IMR-90 (cell line): ENCODE measurements around the gene ERGIC1. TPM values are rescaled to one million over a fixed set of nuclear protein-coding genes. Genes with fewer than 3 reads are reported as not detected.

Experiments used
- ATAC-seq: fragments of 200-7000 bp; cut with Tn5 transposase; 2 replicates; pipeline ENCODE4 v1.9.1; 2020; ENCODE audit warnings: low read depth, mild to moderate bottlenecking, moderate library complexity
- BruUV-seq: library from RNA; stranded (reverse); fragments of 400-500 nt; replicated peaks from 2 replicates; lab custom pipeline; 2021; lab: Mats Ljungman, UMichigan
- CTCF ChIA-PET: fragments of 300-600 bp; formaldehyde crosslinking; extraction: SDS; loops from one replicate; lab custom pipeline; 2021; ENCODE audit warnings: antibody characterized with exemption; lab: Yijun Ruan, JAX
- POLR2A ChIA-PET: fragments of 300-600 bp; sonication (Branson Sonifier 250); formaldehyde crosslinking; loops from one replicate; lab custom pipeline; 2022; ENCODE audit warnings: antibody characterized with exemption; ENCODE audit not compliant: unreplicated experiment; lab: Charles Lee
- DNase-seq: peaks from one replicate; pipeline ENCODE4 v3.0.0; 2013
- H2AFZ ChIP-seq: replicated peaks from 2 replicates; pipeline ENCODE3; 2013; ENCODE audit warnings: low read length, mild to moderate bottlenecking; ENCODE audit not compliant: poor library complexity
- H2AK5ac ChIP-seq: 2 replicates; pipeline ENCODE4 v1.6.1; 2013; ENCODE audit warnings: low read depth, low read length, inconsistent platforms
- H2AK9ac ChIP-seq: replicated peaks from 2 replicates; pipeline ENCODE3; 2013; ENCODE audit warnings: mild to moderate bottlenecking, low read depth, low read length, moderate library complexity; ENCODE audit not compliant: poor library complexity
- H2BK120ac ChIP-seq: 2 replicates; pipeline ENCODE4 v1.6.1; 2013; ENCODE audit warnings: low read depth, low read length, inconsistent platforms
- H2BK15ac ChIP-seq: 3 replicates; pipeline ENCODE4 v1.6.1; 2013; ENCODE audit warnings: low read depth, low read length, inconsistent platforms
- H2BK20ac ChIP-seq: 2 replicates; pipeline ENCODE4 v1.6.1; 2013; ENCODE audit warnings: low read depth, mild to moderate bottlenecking, inconsistent platforms, low read length, moderate library complexity
- H2BK5ac ChIP-seq: 2 replicates; pipeline ENCODE4 v1.6.1; 2013; ENCODE audit warnings: mild to moderate bottlenecking, low read depth, low read length, inconsistent platforms; ENCODE audit not compliant: poor library complexity, severe bottlenecking
- H3K14ac ChIP-seq: replicated peaks from 2 replicates; pipeline ENCODE4 v1.6.1; 2013; ENCODE audit warnings: low read depth, low read length, inconsistent platforms
- H3K18ac ChIP-seq: 2 replicates; pipeline ENCODE4 v1.6.1; 2013; ENCODE audit warnings: low read depth, low read length, control low read depth
- H3K23ac ChIP-seq: 2 replicates; pipeline ENCODE4 v1.6.1; 2013; ENCODE audit warnings: low read depth, low read length, inconsistent platforms
- H3K27ac ChIP-seq: 2 replicates; pipeline ENCODE4 v1.5.1; 2013; ENCODE audit warnings: mild to moderate bottlenecking, control low read depth, low read length; ENCODE audit not compliant: insufficient read depth
- H3K27me3 ChIP-seq: 2 replicates; pipeline ENCODE4 v1.6.1; 2013; ENCODE audit warnings: low read length; ENCODE audit not compliant: control insufficient read depth, insufficient read depth
- H3K36me3 ChIP-seq: 2 replicates; pipeline ENCODE4 v1.6.1; 2013; ENCODE audit warnings: low read length, mixed read lengths; ENCODE audit not compliant: control insufficient read depth, insufficient read depth
- H3K4ac ChIP-seq: 2 replicates; pipeline ENCODE4 v1.6.1; 2013; ENCODE audit warnings: low read depth, low read length, inconsistent platforms
- H3K4me1 ChIP-seq: 2 replicates; pipeline ENCODE4 v1.6.1; 2013; ENCODE audit warnings: low read length, mixed read lengths; ENCODE audit not compliant: control insufficient read depth, insufficient read depth
- H3K4me2 ChIP-seq: 2 replicates; pipeline ENCODE4 v1.6.1; 2013; ENCODE audit warnings: low read depth, mild to moderate bottlenecking, control low read depth, low read length, moderate library complexity
- H3K4me3 ChIP-seq: 2 replicates; pipeline ENCODE4 v1.5.1; 2013; ENCODE audit warnings: low read depth, mild to moderate bottlenecking, control low read depth, low read length, moderate library complexity; ENCODE audit not compliant: insufficient read depth
- H3K56ac ChIP-seq: 2 replicates; pipeline ENCODE4 v1.6.1; 2013; ENCODE audit warnings: low read length, inconsistent platforms; ENCODE audit not compliant: insufficient read depth; ENCODE audit errors: extremely low read depth
- H3K79me1 ChIP-seq, 2 experiments: 2 replicates each; pipeline ENCODE4 v1.6.1; 2013; ENCODE audit warnings: low read length in 2 of 2, inconsistent platforms in 1 of 2, low read depth in 1 of 2
- H3K9ac ChIP-seq: 2 replicates; pipeline ENCODE4 v1.6.1; 2013; ENCODE audit warnings: low read depth, low read length, control low read depth
- H3K9me1 ChIP-seq: 2 replicates; pipeline ENCODE4 v1.6.1; 2013; ENCODE audit warnings: low read length, inconsistent platforms; ENCODE audit not compliant: insufficient read depth
- H3K9me3 ChIP-seq: 2 replicates; pipeline ENCODE4 v1.6.1; 2013; ENCODE audit warnings: low read length; ENCODE audit not compliant: control insufficient read depth, insufficient read depth
- H4K20me1 ChIP-seq: 2 replicates; pipeline ENCODE4 v1.6.1; 2013; ENCODE audit warnings: low read length, inconsistent platforms; ENCODE audit not compliant: insufficient read depth
- H4K5ac ChIP-seq: 2 replicates; pipeline ENCODE4 v1.6.1; 2013; ENCODE audit warnings: mild to moderate bottlenecking, low read depth, low read length, control low read depth
- H4K8ac ChIP-seq, 2 experiments: 2 replicates each; pipeline ENCODE4 v1.6.1; 2013; ENCODE audit warnings: low read depth in 2 of 2, low read length in 2 of 2, control low read depth in 1 of 2, inconsistent platforms in 1 of 2
- H4K91ac ChIP-seq: 2 replicates; pipeline ENCODE4 v1.6.1; 2013; ENCODE audit warnings: low read depth, low read length, inconsistent platforms; ENCODE audit not compliant: insufficient read depth
- BHLHE40 ChIP-seq: fragments of 150-350 bp; IDR thresholded peaks from 2 replicates; pipeline ENCODE4 v1.6.1; 2016; ENCODE audit warnings: mild to moderate bottlenecking, low read depth, low read length
- CEBPB ChIP-seq: IDR thresholded peaks from 2 replicates; pipeline ENCODE4 v1.6.1; 2012; ENCODE audit warnings: low read depth, low read length, improper control_type of control experiment
- CHD1 ChIP-seq: IDR thresholded peaks from 2 replicates; pipeline ENCODE4 v1.6.1; 2012; ENCODE audit warnings: low read depth, low read length, improper control_type of control experiment
- MAFK ChIP-seq: IDR thresholded peaks from 2 replicates; pipeline ENCODE4 v1.6.1; 2012; ENCODE audit warnings: low read depth, low read length, improper control_type of control experiment
- MAZ ChIP-seq: IDR thresholded peaks from 2 replicates; pipeline ENCODE4 v1.6.1; 2012; ENCODE audit warnings: low read depth, mild to moderate bottlenecking, low read length, improper control_type of control experiment, moderate library complexity, borderline replicate concordance
- MXI1 ChIP-seq: IDR thresholded peaks from 2 replicates; pipeline ENCODE4 v1.6.1; 2012; ENCODE audit warnings: low read depth, mild to moderate bottlenecking, low read length, moderate library complexity, borderline replicate concordance
- NFE2L2 ChIP-seq: fragments of 150-350 bp; IDR thresholded peaks from 2 replicates; pipeline ENCODE4 v1.6.1; 2016; ENCODE audit warnings: low read depth, mild to moderate bottlenecking, low read length
- POLR2A ChIP-seq: IDR thresholded peaks from 2 replicates; pipeline ENCODE4 v1.6.1; 2012; ENCODE audit warnings: mild to moderate bottlenecking, low read depth, low read length
- RAD21 ChIP-seq: IDR thresholded peaks from 2 replicates; pipeline ENCODE4 v1.6.1; 2012; ENCODE audit warnings: low read length, improper control_type of control experiment
- RCOR1 ChIP-seq: IDR thresholded peaks from 2 replicates; pipeline ENCODE4 v1.6.1; 2012; ENCODE audit warnings: mild to moderate bottlenecking, low read length, improper control_type of control experiment; ENCODE audit not compliant: insufficient replicate concordance
- SMC3 ChIP-seq: fragments of 150-350 bp; IDR thresholded peaks from 2 replicates; pipeline ENCODE4 v1.6.1; 2016; ENCODE audit warnings: low read depth, mild to moderate bottlenecking, antibody characterized with exemption, low read length, moderate library complexity
- WGBS, 2 experiments: methylation state at CpG; one replicate each; pipeline versions ENCODE4 v1.1.5 to v1.1.7; 2013; ENCODE audit warnings: missing lambda C conversion rate in 2 of 2; ENCODE audit not compliant: insufficient read length in 1 of 2; ENCODE audit errors: extremely low coverage in 2 of 2; 5-methylcytosine and 5-hydroxymethylcytosine counted together
- dilution Hi-C: fragments of 300-500 bp; cut with HindIII; formaldehyde crosslinking; loops from one replicate; pipeline ENCODE4 v1.14.3; 2018; ENCODE audit warnings: low sequenced_read_pairs; ENCODE audit not compliant: unreplicated experiment
- in situ Hi-C: fragments of 300-500 bp; cut with MboI; formaldehyde crosslinking; loops from 3 replicates; pipeline ENCODE4 v1.14.3; 2019; ENCODE audit warnings: low sequenced_read_pairs, inconsistent platforms, mixed read lengths
- intact Hi-C: fragments of 100-400 bp; cut with micrococcal nuclease; formaldehyde crosslinking; loops from 2 replicates; pipeline ENCODE4 v1.10.0; 2022
- polyA plus RNA-seq, 3 experiments: library from polyadenylated mRNA; depleted of rRNA; stranded (reverse); fragments of >200 nt; gene quantifications; 2 replicates each; pipeline ENCODE4 v1.2.3, GENCODE V29; 2012; ENCODE audit warnings: low replicate concordance in 1 of 3
- total RNA-seq: library from RNA; depleted of rRNA; stranded (reverse); fragments of >200 nt; gene quantifications from 2 replicates; pipeline ENCODE4 v1.2.3, GENCODE V29; 2012
- TF ChIP-seq, protein P1 (sequence below): conservative IDR thresholded peaks from 2 replicates; pipeline ENCODE4 v1.5.1; 2012; ENCODE audit warnings: mild to moderate bottlenecking, low read depth, low read length, improper control_type of control experiment
- TF ChIP-seq, protein P2 (sequence below): fragments of 150-350 bp; IDR thresholded peaks from 2 replicates; pipeline ENCODE4 v1.6.1; 2016; ENCODE audit warnings: low read depth, mild to moderate bottlenecking, low read length, moderate library complexity, borderline replicate concordance
- TF ChIP-seq, protein P3 (sequence below): fragments of 150-350 bp; IDR thresholded peaks from 2 replicates; pipeline ENCODE4 v1.6.1; 2017; ENCODE audit warnings: mild to moderate bottlenecking, antibody characterized with exemption, low read length, low read depth

Gene ERGIC1
- total and polyA plus RNA-seq, 2 of the 4 experiments (the other 2 are of a cell fraction), result 134 to 192 TPM

DNA sequence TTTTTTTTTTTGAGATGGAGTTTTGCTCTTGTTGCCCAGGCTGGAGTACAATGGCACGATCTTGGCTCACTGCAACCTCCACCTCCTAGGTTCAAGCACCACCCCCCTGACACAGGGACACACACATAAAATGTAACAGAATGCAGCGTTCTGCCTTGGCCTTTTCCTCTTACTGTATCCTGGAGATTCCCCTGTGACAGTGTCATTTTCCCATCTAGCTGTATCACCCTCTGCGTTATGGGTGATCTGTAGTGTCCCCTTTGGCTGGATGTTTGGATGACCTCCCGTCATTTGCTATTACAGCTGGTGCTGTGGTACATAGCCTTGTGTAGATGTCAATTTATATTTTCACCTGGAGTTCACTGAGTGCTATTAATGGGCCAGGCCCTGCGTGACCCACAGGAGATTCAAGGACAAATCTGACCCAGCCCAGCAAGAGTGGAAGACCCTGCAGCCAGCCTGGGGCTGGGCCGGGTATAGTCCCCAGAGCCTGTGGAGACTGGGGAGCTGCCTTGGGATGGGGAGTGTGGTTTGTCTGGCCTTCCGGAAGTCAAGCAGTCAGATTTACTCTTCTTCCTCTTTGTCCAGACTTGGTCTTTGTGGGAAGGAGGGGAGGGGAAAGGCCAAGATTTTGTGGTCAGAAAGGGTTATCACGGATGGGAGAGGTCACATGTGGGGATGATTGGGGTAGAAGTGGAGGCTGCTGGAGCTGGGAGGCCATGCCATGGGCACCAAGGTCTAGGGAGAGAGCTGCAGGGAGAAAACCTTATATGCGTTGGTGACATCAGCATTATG, 43.6 kb downstream of the ERGIC1 start:
- Histone ChIP-seq H2BK5ac (peak overlapping the region; percentile 59), H2BK15ac (peak overlapping the region; percentile 57; the same call in 2 of the 3 replicates), H3K36me3 (peaks cover 5% of the 10 kb centered on the region; the same call in 1 of the 2 replicates), H2BK20ac (peak overlapping the region; percentile 0; the same call in 1 of the 2 replicates), H3K27me3 (no peaks in the 10 kb centered on the region), H4K20me1 (no peaks in the 10 kb centered on the region), H3K79me1 (peaks cover 41 to 90% of the 10 kb centered on the region in 2 experiments), H3K4ac (peak overlapping the region; percentile 60; the same call in 1 of the 2 replicates), H3K14ac (peak overlapping the region; percentile 62), H3K4me1 (peaks cover 37% of the 10 kb centered on the region), H3K9me3 (no peaks in the 10 kb centered on the region), H4K91ac (peak overlapping the region; percentile 50; the same call in 1 of the 2 replicates), H4K8ac (peak overlapping the region; percentile 59 to 76; a peak in 3 of 4 replicates), H3K18ac (peak overlapping the region; percentile 17; the same call in 1 of the 2 replicates), H3K27ac (0 out of 2 replicates have a peak overlapping the region, but pooled peaks have one; percentile 6), H3K56ac (no peak overlapping the region), H3K23ac (peak overlapping the region; percentile 64; the same call in 1 of the 2 replicates), H2AK9ac (no peak overlapping the region), H4K5ac (no peak overlapping the region), H2AFZ (peak overlapping the region; percentile 1), H2AK5ac (peak overlapping the region; percentile 42), H3K4me2 (no peak overlapping the region), H3K4me3 (no peak overlapping the region), H3K9me1 (peaks cover 43% of the 10 kb centered on the region), H3K9ac (no peak overlapping the region), H2BK120ac (peak overlapping the region; percentile 49)
- in situ Hi-C loops, result no loop called here
- POLR2A ChIA-PET, result no interaction called here
- DNase-seq, result no peak
- BruUV-seq, result no TSS peak
- intact Hi-C loops, result no loop called here
- no peak for ATAC-seq
- CTCF ChIA-PET, result interaction anchor here (0.6 kb wide), 1 partner anchor 119 kb away, joined by 3 read pairs; no protein-coding TSS in a partner anchor
- WGBS, 2 experiments, result 80% methylated on average over 1 of the region's 9 CpGs; no CpG with 5 or more reads in 1 of the 2 experiments
- dilution Hi-C loops, result no loop called here
- TF ChIP-seq NFE2L2, result no peak
- no peak for TF ChIP-seq RCOR1
- TF ChIP-seq, protein P1, sequence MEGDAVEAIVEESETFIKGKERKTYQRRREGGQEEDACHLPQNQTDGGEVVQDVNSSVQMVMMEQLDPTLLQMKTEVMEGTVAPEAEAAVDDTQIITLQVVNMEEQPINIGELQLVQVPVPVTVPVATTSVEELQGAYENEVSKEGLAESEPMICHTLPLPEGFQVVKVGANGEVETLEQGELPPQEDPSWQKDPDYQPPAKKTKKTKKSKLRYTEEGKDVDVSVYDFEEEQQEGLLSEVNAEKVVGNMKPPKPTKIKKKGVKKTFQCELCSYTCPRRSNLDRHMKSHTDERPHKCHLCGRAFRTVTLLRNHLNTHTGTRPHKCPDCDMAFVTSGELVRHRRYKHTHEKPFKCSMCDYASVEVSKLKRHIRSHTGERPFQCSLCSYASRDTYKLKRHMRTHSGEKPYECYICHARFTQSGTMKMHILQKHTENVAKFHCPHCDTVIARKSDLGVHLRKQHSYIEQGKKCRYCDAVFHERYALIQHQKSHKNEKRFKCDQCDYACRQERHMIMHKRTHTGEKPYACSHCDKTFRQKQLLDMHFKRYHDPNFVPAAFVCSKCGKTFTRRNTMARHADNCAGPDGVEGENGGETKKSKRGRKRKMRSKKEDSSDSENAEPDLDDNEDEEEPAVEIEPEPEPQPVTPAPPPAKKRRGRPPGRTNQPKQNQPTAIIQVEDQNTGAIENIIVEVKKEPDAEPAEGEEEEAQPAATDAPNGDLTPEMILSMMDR, result no peak
- no peak for TF ChIP-seq MAFK
- TF ChIP-seq MAZ, result no peak
- no peak for TF ChIP-seq BHLHE40
- TF ChIP-seq, protein P2, sequence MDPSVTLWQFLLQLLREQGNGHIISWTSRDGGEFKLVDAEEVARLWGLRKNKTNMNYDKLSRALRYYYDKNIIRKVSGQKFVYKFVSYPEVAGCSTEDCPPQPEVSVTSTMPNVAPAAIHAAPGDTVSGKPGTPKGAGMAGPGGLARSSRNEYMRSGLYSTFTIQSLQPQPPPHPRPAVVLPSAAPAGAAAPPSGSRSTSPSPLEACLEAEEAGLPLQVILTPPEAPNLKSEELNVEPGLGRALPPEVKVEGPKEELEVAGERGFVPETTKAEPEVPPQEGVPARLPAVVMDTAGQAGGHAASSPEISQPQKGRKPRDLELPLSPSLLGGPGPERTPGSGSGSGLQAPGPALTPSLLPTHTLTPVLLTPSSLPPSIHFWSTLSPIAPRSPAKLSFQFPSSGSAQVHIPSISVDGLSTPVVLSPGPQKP, result no peak
- TF ChIP-seq POLR2A, result no peak
- TF ChIP-seq, protein P3, sequence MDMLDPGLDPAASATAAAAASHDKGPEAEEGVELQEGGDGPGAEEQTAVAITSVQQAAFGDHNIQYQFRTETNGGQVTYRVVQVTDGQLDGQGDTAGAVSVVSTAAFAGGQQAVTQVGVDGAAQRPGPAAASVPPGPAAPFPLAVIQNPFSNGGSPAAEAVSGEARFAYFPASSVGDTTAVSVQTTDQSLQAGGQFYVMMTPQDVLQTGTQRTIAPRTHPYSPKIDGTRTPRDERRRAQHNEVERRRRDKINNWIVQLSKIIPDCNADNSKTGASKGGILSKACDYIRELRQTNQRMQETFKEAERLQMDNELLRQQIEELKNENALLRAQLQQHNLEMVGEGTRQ, result no peak
- no peak for TF ChIP-seq CEBPB
- no peak for TF ChIP-seq SMC3
- no peak for TF ChIP-seq MXI1
- no peak for TF ChIP-seq CHD1
- no peak for TF ChIP-seq RAD21
